Parathyroid adenoma (tissue), 2 donors: ENCODE data around the gene RNF115.

Experiments used
- H2AFZ ChIP-seq: fragments of 300-600 bp; sonication (generic); one replicate; pipeline ENCODE4 v1.7.0; 2017; ENCODE audit warnings: antibody characterized with exemption, mild to moderate bottlenecking
- H3K27ac ChIP-seq: fragments of 300-600 bp; sonication (generic); one replicate; pipeline ENCODE4 v1.7.0; 2017
- H3K27me3 ChIP-seq: fragments of 300-600 bp; sonication (generic); one replicate; pipeline ENCODE4 v1.7.0; 2017; ENCODE audit warnings: low read length; ENCODE audit not compliant: control insufficient read depth, insufficient read depth
- H3K36me3 ChIP-seq: fragments of 300-600 bp; sonication (generic); one replicate; pipeline ENCODE4 v1.7.0; 2017; ENCODE audit warnings: low read length; ENCODE audit not compliant: control insufficient read depth, insufficient read depth
- H3K4me1 ChIP-seq: fragments of 300-600 bp; sonication (generic); one replicate; pipeline ENCODE4 v1.7.0; 2017; ENCODE audit warnings: control low read depth
- H3K4me2 ChIP-seq: fragments of 300-600 bp; sonication (generic); one replicate; pipeline ENCODE4 v1.7.0; 2017; ENCODE audit warnings: low read length
- H3K4me3 ChIP-seq: fragments of 300-600 bp; sonication (generic); one replicate; pipeline ENCODE4 v1.7.0; 2017; ENCODE audit warnings: low read depth, low read length
- H3K79me2 ChIP-seq: fragments of 300-600 bp; sonication (generic); one replicate; pipeline ENCODE4 v1.7.0; 2017; ENCODE audit warnings: control low read depth
- H3K9ac ChIP-seq: fragments of 300-600 bp; sonication (generic); one replicate; pipeline ENCODE4 v1.7.0; 2017; ENCODE audit warnings: mild to moderate bottlenecking
- H3K9me3 ChIP-seq: fragments of 300-600 bp; sonication (generic); one replicate; pipeline ENCODE4 v1.7.0; 2017; ENCODE audit warnings: low read length; ENCODE audit not compliant: control insufficient read depth
- CTCF ChIP-seq: fragments of 300-600 bp; sonication (generic); IDR thresholded peaks from one replicate; pipeline ENCODE4 v1.7.0; 2017; ENCODE audit warnings: antibody characterized with exemption, mild to moderate bottlenecking
- donor health status: primary hyperparathyroidism.

RNF115 gene

GRCh38 chr1:145806844-145807243 lies 17.1 kb downstream of the RNF115 start:
- Histone ChIP-seq H3K27ac (no peak overlapping the region), H3K36me3 (no peaks in the 10 kb centered on the region), H3K4me3 (no peak overlapping the region), H3K4me2 (no peak overlapping the region), H3K9ac (no peak overlapping the region), H3K4me1 (peaks cover 8% of the 10 kb centered on the region), H3K79me2 (peaks cover 2% of the 10 kb centered on the region), H3K27me3 (no peaks in the 10 kb centered on the region), H2AFZ (no peak overlapping the region), H3K9me3 (no peaks in the 10 kb centered on the region)
- TF ChIP-seq CTCF, result no peak

- H3K27me3 ChIP-seq, result no peaks in the 10 kb centered on the region
- H3K79me2 ChIP-seq, result peaks cover 3% of the 10 kb centered on the region
- H3K9ac ChIP-seq, result no peak overlapping the region
- no peaks in the 10 kb centered on the region for H3K9me3 ChIP-seq
- H3K4me1 ChIP-seq, result peaks cover 8% of the 10 kb centered on the region
- H2AFZ ChIP-seq, result no peak overlapping the region
- no peak for TF ChIP-seq CTCF
- H3K4me3 ChIP-seq, result no peak overlapping the region
- no peak overlapping the region for H3K4me2 ChIP-seq
- no peaks in the 10 kb centered on the region for H3K36me3 ChIP-seq
- H3K27ac ChIP-seq, result no peak overlapping the region
Observed at GRCh38 chr1:145806408-145806807, 17.5 kb downstream of the RNF115 start.

GRCh38 chr1:145805057-145805456 lies 18.8 kb downstream of the RNF115 start:
- Histone ChIP-seq H3K4me1 (peaks cover 8% of the 10 kb centered on the region), H3K9me3 (no peaks in the 10 kb centered on the region), H3K4me2 (no peak overlapping the region), H3K9ac (no peak overlapping the region), H3K27me3 (no peaks in the 10 kb centered on the region), H3K79me2 (peaks cover 3% of the 10 kb centered on the region), H3K36me3 (no peaks in the 10 kb centered on the region), H2AFZ (no peak overlapping the region), H3K4me3 (no peak overlapping the region), H3K27ac (no peak overlapping the region)
- no peak for TF ChIP-seq CTCF

- Histone ChIP-seq H3K36me3 (no peaks in the 10 kb centered on the region), H2AFZ (no peak overlapping the region), H3K4me1 (peaks cover 8% of the 10 kb centered on the region), H3K79me2 (peaks cover 3% of the 10 kb centered on the region), H3K27me3 (no peaks in the 10 kb centered on the region), H3K4me3 (peak overlapping the region; percentile 6), H3K27ac (peak overlapping the region; percentile 53), H3K4me2 (peak overlapping the region; percentile 37), H3K9ac (no peak overlapping the region), H3K9me3 (no peaks in the 10 kb centered on the region)
- no peak for TF ChIP-seq CTCF
Observed at GRCh38 chr1:145804235-145805045, 19.5 kb downstream of the RNF115 start.

GRCh38 chr1:145799806-145800205 lies 24.1 kb downstream of the RNF115 start:
- Histone ChIP-seq H3K9ac (no peak overlapping the region), H3K79me2 (peaks cover 17% of the 10 kb centered on the region), H3K27me3 (no peaks in the 10 kb centered on the region), H3K27ac (no peak overlapping the region), H3K9me3 (no peaks in the 10 kb centered on the region), H2AFZ (no peak overlapping the region), H3K4me2 (no peak overlapping the region), H3K4me3 (no peak overlapping the region), H3K4me1 (peaks cover 8% of the 10 kb centered on the region), H3K36me3 (no peaks in the 10 kb centered on the region)
- TF ChIP-seq CTCF, result no peak
